GM06990 (cell line): ENCODE results near the gene SLC5A4.

Source experiments
- DNase-seq: peaks from one replicate; pipeline ENCODE4 v3.0.0-alpha.2; 2011; ENCODE audit not compliant: insufficient read length; ENCODE audit errors: extremely low read depth
- H3K27me3 ChIP-seq: replicated peaks from 2 replicates; pipeline ENCODE4 v1.6.0; 2011; ENCODE audit warnings: low read length; ENCODE audit not compliant: control insufficient read depth, insufficient read depth
- H3K36me3 ChIP-seq: 2 replicates; pipeline ENCODE4 v1.5.1; 2011; ENCODE audit warnings: low read length; ENCODE audit not compliant: control insufficient read depth, insufficient read depth
- H3K4me3 ChIP-seq: replicated peaks from 2 replicates; pipeline ENCODE4 v1.5.1; 2011; ENCODE audit warnings: low read depth, mild to moderate bottlenecking, control low read depth, low read length
- CTCF ChIP-seq: IDR thresholded peaks from 2 replicates; pipeline ENCODE4 v1.5.1; 2011; ENCODE audit warnings: low read length, control low read depth, mild to moderate bottlenecking, inconsistent platforms; ENCODE audit not compliant: insufficient read depth, poor library complexity, severe bottlenecking

Gene SLC5A4

DNA sequence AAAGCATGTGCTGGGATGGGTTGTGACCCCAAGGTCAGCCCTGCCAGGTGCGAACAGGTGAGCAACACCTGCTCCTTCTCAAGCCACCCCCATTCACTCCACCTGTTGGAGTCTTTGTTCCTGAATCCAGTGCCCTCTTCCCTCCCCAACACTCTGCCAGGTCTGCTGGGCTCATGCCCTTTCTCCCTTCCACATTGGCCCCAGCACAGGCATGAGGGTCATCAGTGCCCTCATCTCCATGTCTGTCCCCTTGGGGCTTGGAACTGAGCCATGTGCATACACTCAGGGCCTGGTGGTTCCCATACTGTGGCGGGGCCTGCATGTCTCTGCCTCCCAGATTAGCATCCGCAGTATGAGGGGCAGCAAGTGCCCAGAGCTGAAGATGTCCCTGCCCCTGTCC is 69.3 kb downstream of the SLC5A4 start:
- Histone ChIP-seq H3K4me3 (no peak overlapping the region), H3K27me3 (no peaks in the 10 kb centered on the region), H3K36me3 (no peaks in the 10 kb centered on the region)
- DNase-seq, result no peak
- TF ChIP-seq CTCF, result no peak

DNA sequence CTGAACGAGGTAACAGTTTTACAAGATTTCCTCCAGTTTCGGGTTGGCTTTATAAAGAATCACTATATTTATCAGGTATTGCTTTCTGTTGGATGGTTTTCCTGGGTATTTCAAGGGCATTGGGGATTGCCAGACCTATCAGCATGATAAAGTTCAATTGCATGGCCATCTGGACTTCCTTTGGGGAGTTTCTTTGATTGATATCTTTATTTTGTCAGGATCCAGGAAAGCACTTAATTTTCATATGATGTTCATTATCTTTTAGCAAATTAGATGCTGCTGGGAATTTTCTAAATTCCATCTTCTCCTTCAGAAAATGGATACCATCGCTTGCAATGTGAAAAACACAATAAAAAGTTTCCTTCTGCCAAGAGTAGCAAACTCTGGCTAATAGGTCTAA is 71.5 kb downstream of the SLC5A4 start:
- Histone ChIP-seq H3K36me3 (no peaks in the 10 kb centered on the region), H3K4me3 (no peak overlapping the region), H3K27me3 (no peaks in the 10 kb centered on the region; the same call in 1 of the 2 replicates)
- DNase-seq, result no peak
- TF ChIP-seq CTCF, result no peak

- Histone ChIP-seq H3K4me3 (no peak overlapping the region), H3K27me3 (no peaks in the 10 kb centered on the region; the same call in 1 of the 2 replicates), H3K36me3 (no peaks in the 10 kb centered on the region)
- no peak for DNase-seq
- no peak for TF ChIP-seq CTCF
Observed at GRCh38 chr22:32181043-32181442, 74.1 kb downstream of the SLC5A4 start.

- DNase-seq, result no peak
- Histone ChIP-seq H3K4me3 (no peak overlapping the region), H3K36me3 (no peaks in the 10 kb centered on the region), H3K27me3 (no peaks in the 10 kb centered on the region; the same call in 1 of the 2 replicates)
- no peak for TF ChIP-seq CTCF
Observed at GRCh38 chr22:32177221-32177765, 77.9 kb downstream of the SLC5A4 start.

- Histone ChIP-seq H3K36me3 (no peaks in the 10 kb centered on the region), H3K27me3 (no peaks in the 10 kb centered on the region; the same call in 1 of the 2 replicates), H3K4me3 (no peak overlapping the region)
- no peak for DNase-seq
- TF ChIP-seq CTCF, result no peak
Observed at GRCh38 chr22:32175683-32176644, 79.2 kb downstream of the SLC5A4 start.
